OCI-LY3 (cell line): ENCODE data around the gene CA10.

ENCODE experiments used
- CTCF ChIP-seq: fragments of 200-600, 300-600 bp; sonication (generic); IDR thresholded peaks from 2 replicates; pipeline ENCODE4 v1.5.1; 2014; ENCODE audit warnings: antibody characterized with exemption, low read length, low read depth
- EZH2phosphoT487 ChIP-seq: fragments of 200-600 bp; shearing (Covaris generic); IDR thresholded peaks from 2 replicates; pipeline ENCODE4 v1.6.1; 2018; ENCODE audit warnings: antibody characterized with exemption, mixed run types, low read depth

- no peak for TF ChIP-seq CTCF
- TF ChIP-seq EZH2phosphoT487: no peak
Measured at GRCh38 chr17:52147431-52147830, 11.1 kb downstream of the CA10 start.
